Nephron (organoid): ENCODE measurements around the gene NCAPH2.

Experiments
- H3K27ac Mint-ChIP-seq, 3 experiments: 2 replicates each; pipeline ENCODE4 v1.8.0; 2020; ENCODE audit warnings: mixed read lengths in 3 of 3, mild to moderate bottlenecking in 2 of 3, moderate library complexity in 1 of 3
- H3K27me3 Mint-ChIP-seq: 2 replicates; pipeline ENCODE4 v1.8.0; 2021; ENCODE audit warnings: low read depth, mild to moderate bottlenecking, moderate library complexity, mixed read lengths
- H3K36me3 Mint-ChIP-seq: 2 replicates; pipeline ENCODE4 v1.8.0; 2020; ENCODE audit warnings: low read depth, mixed read lengths
- H3K4me1 Mint-ChIP-seq: 2 replicates; pipeline ENCODE4 v1.8.0; 2020; ENCODE audit warnings: mixed read lengths
- H3K4me3 Mint-ChIP-seq, 3 experiments: 2 replicates each; pipeline ENCODE4 v1.8.0; 2020; ENCODE audit warnings: mild to moderate bottlenecking in 3 of 3, mixed read lengths in 3 of 3, moderate library complexity in 2 of 3
- H3K9me3 Mint-ChIP-seq: 2 replicates; pipeline ENCODE4 v1.8.0; 2020; ENCODE audit warnings: mixed read lengths
- CTCF ChIP-seq, 3 experiments: fragments of 200-600 bp; sonication (generic); IDR thresholded peaks; one replicate each; pipeline ENCODE4 v1.5.0; 2021; ENCODE audit warnings: antibody characterized with exemption in 3 of 3; ENCODE audit not compliant: unreplicated experiment in 3 of 3

NCAPH2 gene

GRCh38 chr22:50486561-50487289 lies 21.3 kb upstream of the NCAPH2 start, which contains the start of gene MIOX:
Gene MIOX, plus strand, starts transcription at chr22:50486859. Its CDS starts 39 bp downstream, at chr22:50486898.
- Mint-ChIP-seq H3K27ac (peak within 1 kb of the TSS in 2 of 3 experiments; percentile 3 to 7), H3K27me3 (peaks cover 15% of the 10 kb centered on the region), H3K4me3 (no peak within 1 kb of the TSS), H3K9me3 (no peaks in the 10 kb centered on the region), H3K4me1 (no peaks in the 10 kb centered on the region), H3K36me3 (no peaks in the 10 kb centered on the region)
- no peak for TF ChIP-seq CTCF (IDR thresholded peaks at IDR 0.05; ENCODE audit: unreplicated experiment in 3 of 3)

GRCh38 chr22:50487290-50488005 lies 20.6 kb upstream of the NCAPH2 start:
- H3K4me1 Mint-ChIP-seq, result no peaks in the 10 kb centered on the region
- H3K4me3 Mint-ChIP-seq, result no peak overlapping the region

GRCh38 chr22:50488006-50488677 lies 19.9 kb upstream of the NCAPH2 start:
- no peaks in the 10 kb centered on the region for H3K36me3 Mint-ChIP-seq
- peaks cover 9% of the 10 kb centered on the region for H3K27me3 Mint-ChIP-seq
- no peak overlapping the region for H3K27ac Mint-ChIP-seq
- H3K4me3 Mint-ChIP-seq, result no peak overlapping the region
- TF ChIP-seq CTCF (IDR thresholded peaks at IDR 0.05; ENCODE audit: unreplicated experiment in 3 of 3), result no peak
- no peaks in the 10 kb centered on the region for H3K4me1 Mint-ChIP-seq
- no peaks in the 10 kb centered on the region for H3K9me3 Mint-ChIP-seq

More at GRCh38 chr22:50487290-50488005, 20.6 kb upstream of the NCAPH2 start:
- Mint-ChIP-seq H3K9me3 (no peaks in the 10 kb centered on the region), H3K27me3 (peaks cover 9% of the 10 kb centered on the region), H3K27ac (no peak overlapping the region), H3K36me3 (no peaks in the 10 kb centered on the region)
- TF ChIP-seq CTCF (IDR thresholded peaks at IDR 0.05; ENCODE audit: unreplicated experiment in 3 of 3), result no peak

- Mint-ChIP-seq H3K27me3 (peaks cover 12% of the 10 kb centered on the region), H3K9me3 (no peaks in the 10 kb centered on the region), H3K4me1 (no peaks in the 10 kb centered on the region), H3K27ac (no peak overlapping the region), H3K36me3 (no peaks in the 10 kb centered on the region), H3K4me3 (no peak overlapping the region)
- TF ChIP-seq CTCF (IDR thresholded peaks at IDR 0.05; ENCODE audit: unreplicated experiment in 3 of 3), result no peak
These were observed 19.1 kb upstream of the NCAPH2 start for GRCh38 chr22:50488886-50489285.

GRCh38 chr22:50489363-50490243 lies 18.4 kb upstream of the NCAPH2 start:
- H3K9me3 Mint-ChIP-seq, result no peaks in the 10 kb centered on the region
- no peak for TF ChIP-seq CTCF (IDR thresholded peaks at IDR 0.05; ENCODE audit: unreplicated experiment in 3 of 3)
- peaks cover 11% of the 10 kb centered on the region for H3K27me3 Mint-ChIP-seq
- H3K4me1 Mint-ChIP-seq, result no peaks in the 10 kb centered on the region
- no peak overlapping the region for H3K27ac Mint-ChIP-seq
- H3K36me3 Mint-ChIP-seq, result no peaks in the 10 kb centered on the region
- no peak overlapping the region for H3K4me3 Mint-ChIP-seq
